ENCODE results near the gene LCN6.
"Not testable (repeated sequence)": the region's sequence is repeated elsewhere in the genome, so short reads cannot be mapped to it uniquely, and the experiment has no call there.

Gene LCN6, protein sequence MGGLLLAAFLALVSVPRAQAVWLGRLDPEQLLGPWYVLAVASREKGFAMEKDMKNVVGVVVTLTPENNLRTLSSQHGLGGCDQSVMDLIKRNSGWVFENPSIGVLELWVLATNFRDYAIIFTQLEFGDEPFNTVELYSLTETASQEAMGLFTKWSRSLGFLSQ

DNA sequence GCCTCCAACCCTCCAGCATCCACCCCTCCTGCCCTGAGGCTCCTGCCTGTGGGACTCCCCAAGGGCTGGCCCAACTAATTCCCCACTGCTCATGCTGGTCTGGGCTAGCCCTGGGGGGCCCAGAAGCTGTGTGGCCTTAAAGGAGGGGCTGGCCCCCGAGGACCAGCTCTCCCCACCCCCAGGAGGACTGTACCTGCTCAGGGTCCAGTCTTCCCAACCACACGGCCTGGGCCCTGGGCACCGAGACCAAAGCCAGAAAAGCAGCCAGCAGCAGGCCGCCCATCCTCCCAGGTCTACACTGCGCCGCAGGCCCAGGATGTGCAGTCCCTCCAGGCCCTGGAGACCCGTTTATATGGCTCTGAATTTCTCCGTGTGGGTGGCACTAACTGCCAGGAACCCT lies at the start of gene LCN6:
TSS of gene LCN6 (minus strand) at position 325 of the 400 bp plus-strand sequence. CDS start at position 283, 42 bp downstream.
- DNase-seq (ENCODE audit: low read depth in 2 of 2), result no peak

GRCh38 chr9:136796775-136797347 lies 48.5 kb upstream of the LCN6 start:
- DNase-seq (ENCODE audit: low read depth in 2 of 2), result not testable (repeated sequence)

DNA sequence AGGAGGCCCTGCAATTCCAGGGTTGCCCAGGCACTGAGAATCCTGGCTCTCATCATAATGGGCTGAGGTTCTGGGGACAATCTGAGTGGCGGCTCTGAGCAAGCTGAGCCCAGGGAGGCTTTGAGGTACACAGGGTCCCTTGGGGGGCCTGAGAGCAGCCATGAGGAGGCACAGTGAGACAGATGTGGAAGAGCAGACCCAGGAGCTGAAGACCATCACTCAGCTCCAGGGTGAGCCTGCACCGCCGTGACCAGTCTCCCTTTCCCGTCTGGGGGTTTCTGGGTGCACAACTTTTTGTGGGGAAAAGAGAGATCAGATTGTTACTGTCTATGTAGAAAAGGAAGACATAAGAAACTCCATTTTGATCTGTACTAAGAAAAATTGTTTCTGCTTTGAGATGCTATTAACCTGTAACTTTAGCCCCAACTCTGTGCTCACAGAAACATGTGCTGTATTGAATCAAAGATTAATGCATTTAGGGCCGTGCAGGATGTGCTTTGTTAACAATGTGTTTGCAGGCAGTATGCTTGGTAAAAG lies 48.0 kb upstream of the LCN6 start, which contains the start of gene CCDC183:
TSS of gene CCDC183 (plus strand) at position 101 of the 537 bp plus-strand sequence. CDS start at position 161, 60 bp downstream.
- DNase-seq (ENCODE audit: low read depth in 2 of 2), result no peak

GRCh38 chr9:136795000-136795348 lies 46.6 kb upstream of the LCN6 start:
- no peak for DNase-seq (ENCODE audit: low read depth in 2 of 2)

DNA sequence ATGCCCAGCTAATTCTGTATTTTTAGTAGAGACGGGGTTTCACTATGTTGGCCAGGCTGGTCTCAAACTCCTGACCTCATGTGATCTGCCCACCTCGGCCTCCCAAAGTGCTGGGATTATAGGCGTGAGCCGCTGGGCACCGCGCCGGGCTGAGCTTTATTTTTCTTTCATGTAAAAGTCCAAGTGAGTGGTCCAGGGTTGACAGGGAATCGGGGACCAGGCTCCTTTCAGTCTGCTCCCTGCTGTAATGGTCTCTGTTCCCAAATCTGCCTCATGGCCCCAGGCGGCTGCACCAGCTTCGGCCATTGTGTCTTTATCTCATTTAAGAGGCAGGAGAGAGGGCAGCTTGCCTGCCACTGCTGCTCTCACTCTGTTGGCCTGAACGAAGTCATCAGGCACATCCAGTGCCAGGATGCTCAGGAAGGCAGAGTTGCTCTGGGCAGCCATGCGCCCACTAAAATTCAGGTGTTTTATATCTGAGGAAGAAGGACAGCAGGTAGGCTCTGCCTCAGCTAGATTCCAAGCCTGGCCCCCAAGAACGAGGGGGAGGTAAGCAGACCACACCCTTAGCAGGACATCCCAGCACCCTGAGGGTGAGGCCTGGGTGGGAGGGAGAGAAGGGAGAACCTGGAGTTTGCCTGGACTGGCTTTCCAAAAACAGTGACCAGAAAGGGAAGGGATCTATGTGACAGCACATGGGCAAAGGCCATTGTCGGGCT lies 46.1 kb upstream of the LCN6 start:
- no peak for DNase-seq (ENCODE audit: low read depth in 2 of 2)

DNA sequence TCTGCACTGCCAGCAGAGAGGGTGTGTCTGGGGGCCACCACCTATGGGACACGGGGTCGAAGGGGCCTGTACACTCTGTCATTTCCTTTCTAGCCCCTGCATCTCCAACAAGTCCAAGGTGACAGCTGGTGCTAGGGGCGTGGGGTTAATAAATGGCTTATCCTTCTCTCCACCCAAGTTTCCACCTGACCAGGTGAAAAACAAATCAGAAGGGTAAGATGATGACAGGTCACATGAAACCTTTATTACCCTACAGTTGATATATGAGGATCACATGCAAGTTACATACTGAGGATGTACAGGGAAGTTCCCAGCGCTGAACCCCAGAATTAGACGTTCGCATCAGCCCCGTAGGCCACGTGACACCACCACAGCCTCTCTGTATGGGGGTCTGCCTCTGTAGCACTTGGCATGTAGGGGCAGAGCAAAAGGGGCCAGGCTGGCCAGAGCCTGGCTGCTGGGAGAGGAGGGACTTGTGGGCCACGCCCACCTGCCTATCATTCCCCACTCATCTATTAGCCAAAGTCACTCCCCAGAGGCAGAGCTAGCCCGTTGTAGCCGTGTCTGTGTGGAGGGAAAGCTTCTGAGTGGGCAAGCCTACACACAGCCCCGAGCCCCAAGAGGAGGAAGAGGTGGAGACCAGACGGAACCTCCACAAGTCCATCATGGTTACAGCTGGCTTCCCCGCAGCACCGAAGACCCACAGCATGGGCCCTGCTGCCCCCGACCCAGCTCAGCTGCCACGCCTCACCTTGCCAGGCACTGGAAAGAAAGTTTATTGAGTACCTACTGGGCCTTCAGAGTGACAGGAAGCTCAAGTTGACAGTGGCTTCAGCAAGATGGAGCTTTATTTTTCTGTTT lies 45.0 kb upstream of the LCN6 start:
- no peak for DNase-seq (ENCODE audit: low read depth in 2 of 2)

DNA sequence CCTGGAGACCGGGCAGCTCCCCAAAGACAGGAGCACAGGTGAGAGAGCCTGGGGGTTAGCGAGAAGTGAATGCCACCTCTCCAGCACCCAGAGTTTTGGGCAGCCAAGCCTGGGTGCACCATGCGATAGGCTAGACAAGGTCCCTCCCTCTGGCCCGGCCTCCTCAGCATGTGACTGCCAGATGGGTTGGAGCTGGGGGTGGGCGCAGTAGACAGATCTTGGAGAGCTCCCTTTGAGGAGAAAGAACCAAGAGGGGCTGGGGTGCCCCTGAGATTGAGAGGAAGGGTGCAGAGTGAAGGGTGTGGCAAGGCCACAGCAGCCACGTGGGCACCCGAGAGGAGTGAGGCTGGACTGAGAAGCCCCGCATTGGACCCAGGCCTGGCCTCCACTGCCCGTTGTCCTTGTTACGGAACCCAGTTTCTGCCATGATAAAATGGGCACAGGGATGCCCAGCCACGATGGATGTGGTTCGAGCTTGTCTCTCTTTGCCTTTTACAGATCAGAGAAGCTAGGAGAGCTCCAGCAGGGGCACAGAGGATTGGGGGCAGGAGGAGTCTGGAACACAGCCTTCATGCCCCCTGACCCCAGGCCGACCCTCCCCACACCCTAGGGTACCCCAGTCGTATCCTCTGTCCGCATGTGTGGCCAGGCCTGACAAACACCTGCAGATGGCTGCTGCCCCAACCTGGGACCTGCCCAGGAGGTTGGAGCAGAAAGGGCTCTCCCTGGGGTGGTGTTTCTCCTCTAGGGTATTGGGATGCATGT lies 44.2 kb upstream of the LCN6 start:
- DNase-seq (ENCODE audit: low read depth in 2 of 2), result no peak

DNA sequence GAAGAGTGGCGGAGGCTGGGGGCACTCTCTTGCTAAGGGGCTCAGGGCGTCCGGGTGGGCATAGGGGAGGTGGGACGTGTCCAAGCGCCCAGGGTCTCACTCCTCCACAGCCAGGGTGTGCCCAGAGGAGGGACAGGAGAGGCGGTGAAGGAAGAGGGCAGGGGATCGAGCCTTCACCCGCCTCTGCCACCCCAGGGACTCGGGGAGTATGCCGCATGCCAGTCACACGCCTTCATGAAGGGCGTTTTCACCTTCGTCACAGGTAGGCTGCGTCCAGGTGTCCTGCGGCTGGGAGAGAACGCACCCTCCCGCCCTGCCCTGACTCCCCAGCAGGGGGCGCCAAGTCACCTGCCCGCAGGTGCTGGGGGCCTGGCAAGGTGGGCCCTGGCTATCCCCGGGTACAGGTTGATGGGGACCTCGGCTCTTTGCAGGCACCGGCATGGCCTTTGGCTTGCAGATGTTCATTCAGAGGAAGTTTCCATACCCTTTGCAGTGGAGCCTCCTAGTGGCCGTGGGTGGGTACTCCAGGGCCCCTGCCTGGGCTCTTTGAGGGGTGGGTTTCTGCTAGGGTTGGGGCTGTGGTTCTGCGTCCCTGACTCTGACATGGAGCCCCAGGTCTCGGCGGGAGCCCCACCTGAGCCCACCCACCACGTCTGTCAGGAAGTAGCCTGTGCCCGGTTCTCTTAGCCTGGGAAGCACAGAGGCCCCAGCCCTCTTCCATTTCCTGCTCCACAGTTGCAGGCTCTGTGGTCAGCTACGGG lies 43.4 kb upstream of the LCN6 start:
- peak in 1 of 2 donors; percentile 38 for DNase-seq (ENCODE audit: low read depth in 2 of 2)

GRCh38 chr9:136790640-136791515 lies 42.6 kb upstream of the LCN6 start, which contains the start of gene TMEM141:
Gene TMEM141, plus strand, starts transcription at chr9:136791344. Its CDS starts 27 bp downstream, at chr9:136791371.
- peak; percentile 100 for DNase-seq (ENCODE audit: low read depth in 2 of 2)

DNA sequence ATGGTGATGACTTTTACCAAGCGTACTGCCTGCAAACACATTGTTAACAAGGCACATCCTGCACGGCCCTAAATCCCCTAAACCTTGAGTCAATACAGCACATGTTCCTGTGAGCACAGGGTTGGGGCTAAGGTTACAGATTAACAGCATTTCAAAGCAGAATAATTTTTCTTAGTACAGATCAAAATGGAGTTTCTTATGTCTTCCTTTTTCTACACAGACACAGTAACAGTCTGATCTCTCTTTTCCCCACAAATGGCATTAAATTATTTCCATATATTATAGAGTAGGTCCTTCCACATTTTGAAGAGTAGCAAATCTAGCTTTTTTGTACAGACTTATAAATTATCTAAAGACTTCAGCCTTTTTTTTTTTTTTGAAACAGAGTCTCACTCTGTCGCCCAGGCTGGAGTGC lies 41.2 kb upstream of the LCN6 start:
- no peak for DNase-seq (ENCODE audit: low read depth in 2 of 2)

GRCh38 chr9:136788644-136789522 lies 40.6 kb upstream of the LCN6 start:
- DNase-seq (ENCODE audit: low read depth in 2 of 2), result not testable (repeated sequence)

DNA sequence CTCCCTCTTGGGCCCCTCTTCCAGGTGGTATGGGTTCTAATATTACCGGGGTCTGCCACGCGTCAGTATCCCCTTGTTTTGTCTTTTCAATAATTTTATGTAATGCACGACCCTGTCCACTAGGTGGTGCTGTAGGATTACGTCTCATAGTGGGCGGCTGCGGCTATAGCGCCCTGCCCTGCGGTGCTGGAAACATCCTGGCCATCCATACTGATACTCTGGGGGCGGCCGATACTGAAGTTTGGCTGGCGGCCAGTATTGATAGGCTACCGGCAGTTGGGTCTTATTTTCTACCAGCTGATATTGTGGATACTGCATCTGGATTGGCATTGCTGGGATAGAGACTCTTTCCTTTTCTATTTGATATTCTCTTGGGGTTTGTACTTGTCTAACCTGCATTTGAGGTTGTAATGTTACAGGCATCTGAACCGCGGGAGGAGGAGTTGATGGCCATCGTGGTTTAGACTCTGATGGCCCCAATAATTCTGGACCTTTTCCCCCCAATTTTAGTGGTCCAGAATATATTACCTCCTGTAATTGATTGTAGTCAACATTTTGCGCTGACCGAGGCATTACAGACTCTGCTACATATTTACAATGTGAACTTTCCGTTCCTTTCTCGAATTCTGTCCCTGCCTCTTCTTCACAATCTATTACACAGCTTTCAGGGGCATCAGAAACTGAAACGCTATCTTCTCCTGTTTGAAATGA lies 39.5 kb upstream of the LCN6 start:
- peak; percentile 62 to 63 for DNase-seq (ENCODE audit: low read depth in 2 of 2)

DNA sequence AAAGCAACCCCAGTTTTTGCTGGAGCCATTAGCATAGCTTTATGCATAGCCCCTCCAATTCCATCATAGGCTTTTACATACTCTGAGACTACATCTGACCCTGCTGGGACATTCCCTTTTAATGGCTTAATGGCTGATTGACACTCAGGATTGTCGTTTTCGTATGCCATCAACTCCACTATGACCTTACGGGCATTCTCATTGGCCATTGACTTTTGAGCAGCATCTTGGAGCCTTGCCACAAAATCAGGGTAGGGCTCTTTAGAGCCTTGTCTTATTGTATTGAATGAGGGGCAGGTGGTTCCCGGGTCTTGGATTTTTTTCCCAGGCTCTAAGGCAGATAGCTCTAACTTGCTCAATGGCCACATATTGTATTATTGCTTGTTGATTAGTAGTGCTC lies 38.7 kb upstream of the LCN6 start:
- not testable (repeated sequence) for DNase-seq (ENCODE audit: low read depth in 2 of 2)

DNA sequence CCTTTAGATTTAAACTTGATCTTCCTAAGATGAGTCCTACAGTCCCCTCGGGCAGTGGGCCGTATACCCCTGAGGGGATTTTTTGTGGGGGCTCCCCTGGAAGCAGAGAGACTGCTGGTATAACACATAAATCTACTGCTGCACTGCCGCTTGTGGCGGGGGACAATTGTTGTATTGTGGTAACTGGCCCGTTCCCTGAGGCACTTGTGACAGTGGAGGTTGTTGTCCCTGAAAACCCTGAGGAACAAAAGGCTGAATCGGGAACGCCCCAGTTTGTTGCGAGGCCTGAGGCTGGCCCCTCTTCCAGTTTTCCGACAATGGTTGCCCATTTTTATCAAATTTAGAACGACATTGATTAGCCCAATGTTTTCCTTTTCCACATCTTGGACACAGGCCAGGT lies 38.1 kb upstream of the LCN6 start:
- no peak for DNase-seq (ENCODE audit: low read depth in 2 of 2)

DNA sequence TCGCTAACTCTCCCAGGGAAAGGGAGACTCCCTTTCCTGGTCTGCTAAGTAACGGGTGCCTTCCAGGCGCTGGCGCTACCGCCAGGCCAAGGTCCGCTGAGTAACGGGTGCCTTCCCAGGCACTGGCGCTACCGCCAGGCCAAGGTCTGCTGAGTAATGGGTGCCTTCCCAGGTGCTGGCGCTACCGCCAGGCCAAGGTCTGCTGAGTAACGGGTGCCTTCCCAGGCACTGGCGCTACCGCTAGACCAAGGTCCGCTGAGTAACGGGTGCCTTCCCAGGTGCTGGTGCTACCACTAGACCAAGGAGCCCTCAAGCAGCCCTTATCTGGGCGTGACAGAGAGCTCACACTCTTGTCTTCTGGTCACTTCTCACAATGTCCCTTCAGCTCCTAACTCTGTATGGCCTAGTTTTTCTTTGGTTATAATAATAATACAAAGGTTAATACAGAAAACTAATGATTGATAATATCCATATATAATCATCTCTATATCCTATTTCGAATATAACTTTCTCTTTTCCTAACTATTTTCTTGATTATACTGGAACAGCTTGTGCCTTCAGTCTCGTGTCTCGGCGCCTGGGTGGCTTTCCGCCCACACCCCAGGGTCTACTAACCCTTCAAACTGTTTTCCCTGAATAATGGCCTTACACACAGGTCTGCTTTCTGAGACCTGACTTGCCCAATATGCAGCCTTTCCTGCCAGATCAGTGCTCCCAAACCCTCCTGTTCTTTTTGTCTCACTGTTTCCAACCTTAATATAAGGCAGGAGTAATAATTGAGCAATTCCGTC lies 37.4 kb upstream of the LCN6 start:
- DNase-seq (ENCODE audit: low read depth in 2 of 2), result not testable (repeated sequence)

DNA sequence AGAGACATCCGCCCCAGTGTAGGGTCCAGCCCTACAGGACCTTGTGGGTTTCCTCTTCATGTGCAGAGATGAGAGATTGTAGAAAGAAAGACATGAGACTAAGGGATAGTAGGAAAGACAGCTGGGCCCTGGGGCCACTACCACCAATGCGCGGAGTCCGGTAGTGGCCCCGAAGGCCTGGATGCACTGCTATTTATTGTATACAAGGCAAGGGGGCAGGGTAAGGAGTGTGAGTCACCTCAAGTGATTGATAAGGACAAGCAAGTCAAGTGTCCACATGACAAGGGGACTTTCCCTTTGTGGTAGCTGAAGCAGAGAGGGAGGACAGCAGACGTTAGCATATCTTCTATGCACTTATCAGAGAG lies 36.7 kb upstream of the LCN6 start:
- no peak for DNase-seq (ENCODE audit: low read depth in 2 of 2)

Measured in stimulated activated CD8-positive, alpha-beta memory T cell treated with anti-CD3 and anti-CD28 coated beads, Interleukin-15, amount 100 ng/mL, for 48 hours (primary cell).